NB4 (cell line): Measurements from ENCODE around the gene LIX1L.
A peak's percentile ranks its signal among the peaks of the same experiment; 100 is the strongest.

ENCODE experiments used
- CTCF ChIP-seq: IDR thresholded peaks from one replicate; pipeline ENCODE4 v1.5.1; 2012; ENCODE audit warnings: low read depth, low read length
- MAX ChIP-seq: IDR thresholded peaks from 2 replicates; pipeline ENCODE4 v1.6.1; 2011; ENCODE audit warnings: low read depth, low read length
- POLR2A ChIP-seq: IDR thresholded peaks from 2 replicates; pipeline ENCODE4 v1.6.1; 2011; ENCODE audit warnings: mild to moderate bottlenecking; ENCODE audit not compliant: insufficient read length; ENCODE audit errors: extremely low read depth

- TF ChIP-seq POLR2A (no peak), CTCF (peak; percentile 75), MAX (peak; percentile 71)
Measured at GRCh38 chr1:145977486-145978470, 20.0 kb upstream of the LIX1L start.
